ENCODE results near the gene SYCN.

DNA sequence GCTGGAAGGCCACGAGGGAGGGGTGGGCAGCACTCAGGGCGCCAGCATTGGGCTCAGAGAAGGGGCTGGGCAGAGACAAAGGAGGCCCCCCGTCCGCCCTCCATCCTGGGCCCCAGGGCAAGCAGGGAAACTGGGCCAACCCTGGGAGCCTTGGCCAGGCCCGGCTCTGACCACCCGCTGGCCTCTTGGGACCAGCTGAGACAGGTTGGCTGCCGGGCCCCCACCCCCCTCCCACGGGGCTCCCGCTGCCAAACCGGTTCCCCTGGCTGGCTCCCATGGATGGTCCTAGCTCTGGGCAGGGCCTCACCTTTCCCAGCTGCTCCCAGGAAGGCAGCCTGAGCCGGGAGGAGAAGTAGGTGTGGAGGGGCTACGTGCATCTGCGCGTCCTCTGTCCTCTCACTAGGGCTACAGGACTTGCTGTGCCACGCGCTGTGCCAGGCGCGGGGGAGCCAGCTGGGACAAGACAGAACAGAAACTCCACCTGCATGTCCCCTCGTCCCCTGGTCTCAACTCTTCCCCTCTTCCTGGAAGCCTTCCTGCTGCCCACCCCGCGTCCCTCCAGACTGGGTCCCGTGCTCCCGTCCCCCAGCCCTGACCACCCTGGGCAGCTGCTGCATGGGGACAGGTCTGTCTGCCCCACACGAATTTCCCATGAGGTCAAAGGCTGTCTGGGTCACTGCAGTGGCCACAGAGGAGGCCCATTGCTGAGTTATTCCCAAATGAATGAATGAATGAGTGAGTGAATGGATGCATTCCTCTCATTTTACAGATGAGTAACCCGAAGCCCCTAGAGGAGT is 36.4 kb downstream of the SYCN start:
- TF ChIP-seq, protein P1, sequence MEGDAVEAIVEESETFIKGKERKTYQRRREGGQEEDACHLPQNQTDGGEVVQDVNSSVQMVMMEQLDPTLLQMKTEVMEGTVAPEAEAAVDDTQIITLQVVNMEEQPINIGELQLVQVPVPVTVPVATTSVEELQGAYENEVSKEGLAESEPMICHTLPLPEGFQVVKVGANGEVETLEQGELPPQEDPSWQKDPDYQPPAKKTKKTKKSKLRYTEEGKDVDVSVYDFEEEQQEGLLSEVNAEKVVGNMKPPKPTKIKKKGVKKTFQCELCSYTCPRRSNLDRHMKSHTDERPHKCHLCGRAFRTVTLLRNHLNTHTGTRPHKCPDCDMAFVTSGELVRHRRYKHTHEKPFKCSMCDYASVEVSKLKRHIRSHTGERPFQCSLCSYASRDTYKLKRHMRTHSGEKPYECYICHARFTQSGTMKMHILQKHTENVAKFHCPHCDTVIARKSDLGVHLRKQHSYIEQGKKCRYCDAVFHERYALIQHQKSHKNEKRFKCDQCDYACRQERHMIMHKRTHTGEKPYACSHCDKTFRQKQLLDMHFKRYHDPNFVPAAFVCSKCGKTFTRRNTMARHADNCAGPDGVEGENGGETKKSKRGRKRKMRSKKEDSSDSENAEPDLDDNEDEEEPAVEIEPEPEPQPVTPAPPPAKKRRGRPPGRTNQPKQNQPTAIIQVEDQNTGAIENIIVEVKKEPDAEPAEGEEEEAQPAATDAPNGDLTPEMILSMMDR (IDR thresholded peaks at IDR 0.05; ENCODE audit: extremely low read depth in 1 of 2, insufficient read depth in 1 of 2, low read depth in 1 of 2, low read length in 2 of 2): no peak
- TF ChIP-seq POLR2A (IDR thresholded peaks at IDR 0.05; ENCODE audit: low read depth, low read length): no peak
- TF ChIP-seq EZH2 (IDR thresholded peaks at IDR 0.05; ENCODE audit: borderline replicate concordance, low read depth, low read length, severe bottlenecking): no peak
- no peak for TF ChIP-seq POLR2AphosphoS5 (IDR thresholded peaks at IDR 0.05; ENCODE audit: insufficient read depth, low read depth, low read length)
- no peak for TF ChIP-seq MYC (IDR thresholded peaks at IDR 0.05; ENCODE audit: low read depth, low read length)
- TF ChIP-seq FOS (IDR thresholded peaks at IDR 0.05; ENCODE audit: borderline replicate concordance, insufficient read depth, low read length): no peak
- TF ChIP-seq, protein P2, sequence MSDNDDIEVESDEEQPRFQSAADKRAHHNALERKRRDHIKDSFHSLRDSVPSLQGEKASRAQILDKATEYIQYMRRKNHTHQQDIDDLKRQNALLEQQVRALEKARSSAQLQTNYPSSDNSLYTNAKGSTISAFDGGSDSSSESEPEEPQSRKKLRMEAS (IDR thresholded peaks at IDR 0.05; ENCODE audit: insufficient read depth, insufficient read length): no peak
